GM19043 (cell line): ENCODE data around the gene PIANP.
A peak's percentile ranks its signal among the peaks of the same experiment; 100 is the strongest.
"Not testable (repeated sequence)": the region's sequence is repeated elsewhere in the genome, so short reads cannot be mapped to it uniquely, and the experiment has no call there.

Source experiments
- ATAC-seq: cut with Tn5 transposase; IDR thresholded peaks from one replicate; pipeline ENCODE4 v1.9.1; 2021; ENCODE audit warnings: low read depth; ENCODE audit not compliant: unreplicated experiment

PIANP gene

DNA sequence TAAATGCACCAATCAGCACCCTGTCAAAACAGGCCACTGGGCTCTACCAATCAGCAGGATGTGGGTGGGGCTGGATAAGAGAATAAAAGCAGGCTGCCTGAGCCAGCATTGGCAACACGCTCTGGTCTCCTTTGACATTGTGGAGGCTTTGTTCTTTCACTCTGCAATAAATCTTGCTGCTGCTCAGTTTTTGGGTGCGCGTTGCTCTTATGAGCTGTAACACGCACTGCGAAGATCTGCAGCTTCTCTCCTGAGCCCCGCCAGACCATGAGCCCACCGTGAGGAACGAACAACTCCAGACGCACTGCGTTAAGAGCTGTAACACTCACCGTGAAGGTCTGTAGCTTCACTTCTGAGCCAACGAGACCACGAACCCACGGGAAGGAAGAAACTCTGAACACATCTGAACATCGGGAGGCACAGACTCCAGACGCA is 8.4 kb upstream of the PIANP start:
- ATAC-seq, result no peak

DNA sequence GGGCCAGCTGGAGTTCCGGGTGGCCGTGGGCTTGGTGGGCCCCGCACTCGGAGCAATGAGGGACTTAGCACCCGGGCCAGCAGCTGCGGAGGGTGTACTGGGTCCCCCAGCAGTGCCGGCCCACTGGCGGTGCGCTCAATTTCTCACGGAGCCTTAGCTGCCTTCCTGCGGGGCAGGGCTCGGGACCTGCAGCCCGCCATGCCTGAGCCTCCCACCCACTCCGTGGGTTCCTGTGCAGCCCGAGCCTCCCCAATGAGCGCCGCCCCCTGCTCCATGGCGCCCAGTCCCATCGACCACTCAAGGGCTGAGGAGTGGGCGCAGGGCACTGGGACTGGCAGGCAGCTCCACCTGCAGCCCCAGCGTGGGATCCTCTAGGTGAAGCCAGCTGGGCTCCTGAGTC is 7.7 kb upstream of the PIANP start:
- ATAC-seq, result not testable (repeated sequence)

DNA sequence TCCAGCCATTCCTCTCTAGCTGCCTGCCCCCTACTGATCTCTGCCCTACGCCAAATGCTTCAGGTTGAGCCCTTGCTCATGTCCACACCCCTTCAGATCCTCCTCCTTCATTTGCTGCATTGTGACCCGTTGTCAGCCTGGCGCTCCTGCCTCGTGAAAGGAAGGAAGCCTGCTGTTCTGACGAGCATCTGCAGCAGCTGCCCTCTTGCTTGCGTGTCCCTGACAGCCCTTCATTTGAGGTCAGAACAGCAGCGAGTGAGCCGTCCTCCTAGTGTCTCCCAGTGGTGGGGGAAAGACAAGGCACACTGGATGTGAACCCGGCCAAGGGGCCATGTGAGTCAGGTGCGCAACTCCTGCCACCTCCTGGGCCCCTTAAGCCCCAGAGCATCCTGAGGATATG is 3.0 kb upstream of the PIANP start:
- ATAC-seq, result no peak

DNA sequence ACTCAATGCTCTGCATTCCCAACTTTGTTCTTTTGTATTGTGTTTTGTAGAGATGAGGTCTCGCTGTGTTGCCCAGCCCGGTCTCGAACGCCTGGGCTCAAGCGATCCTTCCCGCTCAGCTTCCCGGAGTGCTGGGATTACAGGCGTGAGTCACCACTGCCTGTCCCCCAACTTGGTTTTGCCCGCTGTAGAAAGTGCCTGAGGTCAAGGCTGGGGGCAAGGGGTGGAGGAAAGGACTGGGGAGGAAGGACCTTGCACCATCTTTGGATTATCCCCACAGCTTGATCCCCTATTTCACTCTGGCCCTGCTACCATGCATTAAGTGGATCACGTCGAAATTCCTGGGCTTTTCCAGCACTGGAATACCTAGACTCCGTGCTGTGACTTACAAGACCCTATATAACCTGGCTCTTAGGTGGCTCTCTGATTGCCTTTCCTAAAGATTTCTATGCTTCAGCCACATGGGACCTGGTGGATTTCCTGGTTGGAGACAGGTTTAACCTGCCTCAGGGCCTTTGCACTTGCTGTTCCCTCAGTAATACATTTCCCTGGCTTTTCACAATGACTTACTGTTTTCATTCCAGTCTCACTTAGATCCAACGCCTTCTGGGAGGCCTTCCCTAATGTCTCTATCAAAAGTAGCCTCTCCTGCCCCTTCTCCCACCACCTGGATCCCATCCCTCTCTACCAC is 608 bp upstream of the PIANP start:
- ATAC-seq, result no peak

DNA sequence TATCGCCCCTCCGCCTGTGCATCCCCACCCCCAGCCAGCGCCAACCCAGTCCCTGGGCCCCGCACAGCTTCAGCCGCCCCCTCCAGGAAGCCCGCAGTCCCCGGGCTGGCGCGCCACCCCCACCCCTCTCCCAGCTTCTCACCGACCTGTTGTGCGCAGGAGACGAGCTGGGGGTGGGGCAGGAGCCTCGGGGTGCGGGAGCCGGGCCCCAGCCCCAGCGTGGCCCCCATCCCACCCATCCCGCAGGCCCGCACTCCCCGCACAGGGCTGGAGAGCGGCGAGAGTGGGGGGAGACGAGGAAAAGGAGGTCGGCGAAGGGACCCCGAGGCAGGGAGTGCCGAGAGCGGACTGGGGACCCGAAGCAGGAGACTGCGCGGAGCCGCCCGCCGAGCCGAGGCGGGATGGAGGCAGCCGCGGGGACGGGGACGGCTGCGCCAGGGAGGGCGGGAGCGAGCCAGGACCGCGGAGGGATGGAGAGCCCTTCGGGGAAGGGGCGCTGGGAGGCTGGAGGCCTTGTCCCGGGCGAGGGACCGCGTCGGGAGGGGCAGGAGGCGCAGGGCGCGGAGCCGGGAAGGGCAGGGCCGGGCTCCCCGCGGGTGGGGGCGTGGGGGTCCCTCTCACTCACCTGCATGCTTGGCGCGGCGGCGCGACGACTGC is 498 bp downstream of the PIANP start:
- ATAC-seq, result no peak

DNA sequence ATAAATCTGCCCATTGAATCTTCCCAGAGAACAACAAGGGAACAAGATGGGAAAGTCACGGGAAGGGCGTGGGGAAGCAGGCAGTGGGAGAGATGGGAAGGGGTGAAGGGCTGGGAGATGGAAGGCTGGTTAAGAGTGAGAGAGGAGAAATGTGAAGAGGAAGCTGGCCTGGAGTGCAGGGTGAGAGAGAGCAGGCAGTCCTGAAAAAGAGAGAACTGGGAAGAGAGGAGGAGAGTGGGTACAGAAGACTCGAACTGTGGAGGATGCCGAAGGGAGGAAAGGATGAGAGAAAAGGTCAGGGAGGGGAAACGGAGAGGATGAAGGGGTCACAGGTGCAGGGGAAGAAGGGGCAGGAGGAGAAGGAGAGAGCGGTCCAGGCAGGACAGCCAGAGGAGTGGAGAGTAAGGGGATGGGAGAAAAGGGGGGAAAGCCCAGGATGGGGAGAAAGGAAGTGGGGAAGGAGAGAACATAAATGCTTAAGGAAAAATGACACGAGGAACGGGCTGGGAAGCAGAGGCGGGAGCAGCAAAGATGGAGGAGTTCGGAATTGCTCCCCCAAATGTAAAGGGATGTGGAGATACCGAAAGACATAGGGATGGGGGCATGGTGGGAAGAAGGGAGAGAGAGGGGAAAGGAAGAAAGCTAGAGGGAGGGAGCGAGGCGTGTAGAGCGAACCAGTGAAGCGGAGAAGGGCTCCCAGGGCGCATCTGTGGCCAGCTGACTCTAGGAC is 1.2 kb downstream of the PIANP start:
- no peak for ATAC-seq

DNA sequence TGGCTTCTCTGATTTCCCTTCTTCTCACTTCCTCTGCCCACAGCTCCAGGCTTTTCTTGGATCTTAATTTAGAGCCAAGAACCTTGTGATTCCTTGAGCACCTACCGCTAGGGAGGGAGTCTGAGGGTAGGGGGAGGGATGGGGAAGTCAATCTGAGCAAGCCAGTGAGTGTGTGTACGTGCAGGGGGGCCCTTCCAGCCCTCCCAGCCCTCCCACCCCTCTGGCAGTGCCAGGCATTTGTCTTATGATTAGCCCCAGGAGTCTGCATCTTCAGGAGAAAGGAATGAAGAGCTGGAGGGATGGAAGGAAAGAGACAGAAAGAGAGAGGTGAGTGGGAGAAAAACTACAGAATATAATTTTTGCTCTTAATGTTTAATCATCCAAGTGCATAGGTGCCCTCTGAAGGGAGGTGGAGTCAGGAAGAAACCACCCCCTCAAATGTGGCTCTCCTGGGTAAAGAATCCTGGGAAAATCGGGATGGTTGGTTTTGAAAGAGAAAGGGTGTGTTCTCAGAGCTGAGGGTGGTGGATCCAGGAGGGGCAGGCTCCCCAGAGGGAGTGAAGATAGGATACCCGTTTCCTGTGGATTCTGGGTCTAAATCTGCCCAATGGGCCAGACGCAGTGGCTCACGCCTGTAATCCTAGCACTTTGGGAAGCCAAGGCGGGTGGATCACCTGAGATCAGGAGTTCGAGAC is 2.1 kb downstream of the PIANP start:
- no peak for ATAC-seq

DNA sequence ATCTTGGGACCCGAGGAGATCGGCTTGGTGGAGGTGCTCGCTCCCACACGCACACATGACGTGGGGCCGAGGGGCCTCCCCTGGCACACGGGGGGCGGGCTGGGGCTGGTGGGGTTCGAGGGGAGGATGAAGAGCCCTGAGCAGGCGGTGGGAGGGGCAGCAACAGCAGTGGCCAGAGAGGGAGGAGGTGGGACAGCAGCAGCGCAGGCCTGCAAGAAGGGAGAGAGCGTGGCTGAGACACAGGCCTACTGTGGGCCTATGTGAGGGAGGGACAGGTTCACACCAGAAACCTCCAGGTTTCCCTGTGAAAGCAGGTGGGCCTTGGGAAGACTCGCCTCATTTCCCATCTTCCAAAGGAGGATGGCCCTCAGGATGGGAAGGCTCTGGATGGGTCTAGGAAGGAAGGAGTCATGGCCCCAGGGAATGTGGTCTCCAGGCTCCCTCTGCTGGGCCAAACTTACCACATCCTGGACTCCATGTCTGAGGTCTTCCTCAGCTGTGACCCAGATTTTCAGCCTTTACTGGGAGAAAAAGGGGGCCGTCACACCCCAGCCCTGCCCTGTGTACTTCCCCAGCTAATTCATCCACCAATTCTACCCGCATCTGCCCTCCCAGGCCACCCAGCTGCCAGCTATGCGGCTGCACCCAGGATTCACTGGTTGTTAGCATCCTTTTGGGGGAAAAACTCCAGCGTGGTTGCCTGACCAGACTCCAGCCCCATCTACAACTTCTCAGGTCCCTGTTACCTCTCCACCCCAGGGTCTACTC is 2.8 kb downstream of the PIANP start:
- no peak for ATAC-seq

DNA sequence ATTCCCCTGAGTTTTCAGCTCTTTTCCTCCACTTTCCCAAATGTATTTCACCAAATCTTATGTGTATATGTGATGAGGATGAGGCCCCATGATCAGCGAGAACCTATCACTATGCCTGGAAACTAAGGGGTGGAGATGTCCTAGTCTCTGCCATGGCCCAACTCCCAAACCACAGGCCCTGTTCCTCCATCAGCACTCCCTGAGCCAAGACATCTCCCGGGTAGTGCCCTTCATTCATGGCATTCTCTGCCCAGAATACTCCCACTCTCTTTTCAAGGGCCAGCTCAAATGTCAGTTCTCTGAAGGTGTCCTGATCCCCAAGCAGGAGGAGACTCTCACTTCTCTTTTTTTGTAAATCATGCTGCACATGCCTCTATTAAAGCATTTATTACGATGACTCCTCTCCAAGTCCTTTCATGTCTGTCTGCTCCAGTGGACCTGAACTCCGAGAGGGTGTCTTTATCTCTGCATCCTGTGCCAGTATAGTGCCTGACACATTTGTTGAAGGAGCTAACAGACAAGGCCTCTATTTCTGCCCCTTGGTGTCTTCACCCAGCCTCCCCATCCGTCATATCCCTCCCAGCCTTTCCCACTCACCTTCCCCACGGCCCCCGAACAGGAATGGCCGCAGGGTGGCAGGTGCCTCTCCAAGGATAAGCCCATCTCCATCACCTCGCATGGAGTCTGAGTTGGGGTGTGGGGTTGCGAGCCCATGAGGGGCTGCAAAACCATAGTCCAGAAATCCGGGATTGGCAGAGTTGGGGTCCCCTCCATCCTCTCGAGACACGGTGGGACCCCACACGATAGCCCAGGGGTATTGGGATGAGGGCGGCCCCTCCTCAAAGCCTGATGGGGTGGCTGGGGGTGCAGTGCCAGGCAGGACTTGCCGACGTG is 3.7 kb downstream of the PIANP start:
- ATAC-seq, result no peak

DNA sequence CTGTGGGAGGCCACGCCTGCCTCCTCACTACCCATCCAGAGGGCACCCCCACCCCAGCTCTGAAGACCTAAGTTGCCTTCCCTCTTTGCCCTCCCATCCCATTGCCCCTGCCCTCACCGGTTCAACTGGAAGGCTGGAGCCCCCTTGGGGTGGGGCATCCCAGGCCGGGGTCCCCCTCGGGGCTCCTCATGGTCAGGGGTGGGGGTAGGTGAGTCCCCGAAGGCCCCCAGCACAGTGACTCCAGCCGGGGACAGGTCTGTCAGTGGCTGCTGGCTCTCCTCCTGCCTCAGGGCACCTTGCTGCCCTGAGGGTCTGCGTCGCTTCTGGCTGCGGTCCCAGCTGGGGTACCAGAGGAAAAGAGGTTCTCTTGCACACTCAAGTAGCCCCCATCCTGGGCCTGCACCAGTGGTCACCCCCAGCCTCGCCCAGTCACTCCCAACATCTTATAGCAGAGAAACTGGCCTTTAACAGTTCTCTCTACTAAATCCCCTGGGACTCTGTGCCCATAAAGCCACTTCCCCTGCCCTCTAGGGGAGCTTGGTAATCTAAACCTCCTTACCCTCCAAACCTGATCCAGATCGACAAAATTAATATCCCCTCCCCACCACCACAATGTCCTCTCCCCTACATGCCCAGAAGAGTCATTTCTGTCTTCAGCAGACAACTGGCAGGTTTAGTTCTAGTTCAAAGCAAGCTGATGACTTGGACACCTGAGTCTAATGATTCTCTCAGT is 5.1 kb downstream of the PIANP start:
- no peak for ATAC-seq

DNA sequence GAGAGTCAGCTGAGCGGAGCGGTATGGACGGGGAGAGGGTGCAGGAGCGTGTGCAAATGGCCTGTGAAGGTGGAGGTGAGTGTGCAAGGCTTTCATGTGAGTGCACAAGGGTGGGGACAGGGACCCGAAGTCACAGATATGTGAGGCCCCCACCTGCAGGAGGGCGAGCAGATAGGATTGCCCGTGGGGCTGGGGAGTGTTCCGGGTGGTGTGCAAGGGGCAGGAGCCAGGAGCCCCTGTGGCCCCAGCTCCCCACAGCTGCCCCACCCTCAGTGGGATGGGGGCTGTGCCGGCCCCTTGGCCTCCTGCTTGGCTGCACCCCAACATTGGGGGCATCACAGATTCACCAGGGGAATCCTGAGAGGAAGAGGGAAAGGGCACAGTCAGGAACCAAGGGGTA is 5.9 kb downstream of the PIANP start:
- no peak for ATAC-seq

DNA sequence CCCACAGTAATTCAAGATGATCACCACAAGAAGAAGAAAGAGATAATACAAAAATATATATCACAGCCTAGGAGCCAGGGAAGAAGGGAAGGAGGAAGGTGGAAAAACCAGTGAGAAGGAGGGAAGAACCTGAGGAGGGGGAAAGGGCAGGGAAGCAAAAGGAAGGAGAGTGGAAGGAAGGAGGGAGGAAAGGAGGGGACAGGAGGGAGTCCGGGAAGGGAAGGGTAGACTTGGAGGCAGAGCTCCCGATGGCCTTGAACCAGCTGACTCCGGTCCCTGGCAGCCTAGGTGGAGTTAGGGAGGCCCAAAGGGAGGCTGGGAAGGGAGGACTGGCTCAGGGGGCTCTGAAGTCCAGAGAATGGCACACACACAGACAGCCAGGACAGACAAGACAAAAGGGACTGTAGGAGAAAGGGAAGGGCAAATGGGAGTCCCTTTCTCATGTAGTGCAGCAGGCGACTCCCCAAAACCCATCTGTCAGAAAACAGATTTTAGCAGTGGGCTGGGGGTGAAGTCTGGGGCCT is 6.7 kb downstream of the PIANP start:
- no peak for ATAC-seq

DNA sequence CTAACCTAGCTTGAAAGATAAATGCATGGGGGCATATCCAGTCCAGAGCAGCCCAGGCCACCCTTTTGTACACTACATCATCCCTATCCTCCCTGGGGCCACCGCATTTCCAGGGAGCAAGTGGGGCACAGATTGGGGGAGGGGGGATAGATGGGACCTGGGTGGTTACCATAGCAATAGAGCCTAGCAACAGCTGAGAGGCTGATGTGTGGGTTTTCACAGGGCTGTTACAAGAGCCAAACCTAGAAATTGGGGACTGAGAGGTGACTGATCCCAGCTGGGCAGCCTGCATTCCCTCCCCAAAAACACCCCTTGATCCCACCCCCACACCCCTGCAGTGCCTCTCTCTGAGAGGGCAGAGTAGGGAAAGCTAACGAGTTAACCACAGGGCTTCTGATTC is 7.7 kb downstream of the PIANP start:
- ATAC-seq, result no peak

DNA sequence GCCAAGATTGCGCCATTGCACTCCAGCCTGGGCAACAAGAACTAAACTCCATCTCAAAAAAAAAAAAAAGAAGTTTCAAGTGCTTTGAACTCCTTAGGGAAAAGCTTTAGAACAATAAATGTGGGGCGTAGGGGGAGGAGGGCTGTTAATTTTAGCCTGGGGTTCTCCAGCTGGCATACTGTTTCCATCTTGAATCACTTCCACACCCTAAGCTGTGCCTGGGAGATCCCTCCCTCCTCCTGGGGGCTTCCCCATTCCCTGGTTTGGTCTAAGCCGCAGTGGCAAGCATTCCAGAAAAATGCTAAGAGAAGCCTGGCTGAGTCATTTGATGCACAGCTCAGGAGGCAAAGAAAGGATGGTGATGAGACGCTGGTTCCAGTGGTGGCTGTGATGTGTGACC is 9.1 kb downstream of the PIANP start:
- ATAC-seq, result no peak

DNA sequence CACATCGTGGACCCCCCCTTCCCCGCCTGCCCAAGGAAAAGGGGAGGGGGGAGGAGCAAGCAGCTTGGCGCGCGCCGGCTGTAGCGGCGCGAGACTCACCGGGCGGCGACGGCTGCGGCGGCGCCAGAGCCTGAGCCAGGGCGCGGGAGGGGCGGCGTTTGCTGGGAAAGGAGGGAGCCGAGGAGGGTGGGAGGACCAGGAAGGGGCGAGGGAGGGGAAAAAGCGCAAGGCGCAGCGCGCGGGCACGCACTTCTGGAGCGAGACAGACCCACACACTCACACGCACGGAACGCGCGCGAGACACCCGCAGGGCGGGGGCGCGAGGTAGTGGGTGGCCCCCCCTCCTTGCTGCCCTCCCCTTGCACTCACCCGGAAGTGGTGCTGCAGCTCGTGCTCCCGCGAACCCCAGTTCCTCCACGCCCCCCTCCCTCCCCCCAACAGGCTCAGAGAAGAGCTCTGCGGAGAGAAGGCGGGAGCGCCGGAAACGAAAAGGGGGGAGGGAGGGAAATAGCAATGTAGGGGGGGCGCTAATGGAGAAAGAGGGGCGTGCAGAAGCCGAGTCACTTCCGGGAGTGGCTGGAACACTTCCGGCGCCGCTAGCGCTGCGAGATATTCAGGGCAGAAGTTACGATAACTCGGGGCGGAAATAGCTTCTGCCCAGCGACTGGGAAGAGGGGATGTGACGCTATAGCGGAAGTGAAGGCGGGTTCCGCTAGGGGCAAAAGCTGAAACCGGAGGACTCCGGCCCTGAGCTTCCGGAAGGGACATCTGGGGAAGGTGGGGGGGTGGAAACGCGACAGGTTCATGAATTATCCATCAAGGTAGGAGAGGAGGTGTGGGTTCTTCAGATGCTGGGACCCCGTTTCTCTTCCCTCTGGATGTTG is 11.4 kb downstream of the PIANP start, which contains the start of gene ZNF384:
Gene ZNF384, minus strand, starts transcription at position 377 of the 884 bp plus-strand sequence. CDS start 9,855 bp downstream, outside the sequence.
- ATAC-seq, result peak; percentile 83

DNA sequence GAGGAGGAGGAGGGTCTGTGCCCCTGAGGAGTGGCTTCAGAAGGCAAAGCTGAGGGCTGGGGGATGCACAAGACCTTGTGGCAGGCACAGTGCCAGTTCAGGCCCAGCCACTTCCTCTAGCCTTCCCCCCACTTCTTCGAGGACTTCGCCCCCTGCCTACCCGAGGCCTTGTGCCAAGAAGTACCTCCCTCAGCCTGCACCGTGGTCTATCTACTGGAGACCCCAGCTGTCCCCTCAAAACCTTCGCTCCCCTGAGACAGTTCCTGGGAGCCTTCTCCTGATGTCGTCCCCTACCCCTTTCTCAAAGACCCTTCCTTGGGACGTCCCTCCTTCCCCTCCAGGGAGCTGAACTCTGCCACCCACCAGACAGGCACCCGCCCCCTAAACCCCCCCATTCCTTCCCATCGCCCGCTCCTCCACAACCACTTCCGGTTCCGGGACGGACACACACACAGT is 12.0 kb downstream of the PIANP start:
- ATAC-seq, result no peak

DNA sequence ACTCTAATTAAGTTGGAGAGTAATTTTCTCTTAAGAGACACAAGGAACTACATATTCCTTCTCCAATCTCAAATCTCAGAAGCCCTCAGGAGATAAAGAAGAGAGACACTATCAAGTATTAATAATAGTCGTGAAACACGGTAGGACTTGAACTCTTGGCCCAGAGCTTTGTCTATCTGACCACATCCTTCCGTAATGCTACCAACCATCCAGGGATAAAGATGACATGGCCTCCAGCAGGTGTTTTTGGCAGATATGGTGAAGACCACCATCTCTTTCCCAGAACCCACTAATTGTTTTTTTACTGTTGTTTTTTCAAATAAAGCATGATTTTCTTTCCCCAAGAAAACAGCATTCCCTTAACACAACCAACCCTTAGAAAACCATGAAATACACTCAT is 14.8 kb downstream of the PIANP start:
- no peak for ATAC-seq
